ENCODE data around the gene FBXO47.

- TF ChIP-seq, protein P1, sequence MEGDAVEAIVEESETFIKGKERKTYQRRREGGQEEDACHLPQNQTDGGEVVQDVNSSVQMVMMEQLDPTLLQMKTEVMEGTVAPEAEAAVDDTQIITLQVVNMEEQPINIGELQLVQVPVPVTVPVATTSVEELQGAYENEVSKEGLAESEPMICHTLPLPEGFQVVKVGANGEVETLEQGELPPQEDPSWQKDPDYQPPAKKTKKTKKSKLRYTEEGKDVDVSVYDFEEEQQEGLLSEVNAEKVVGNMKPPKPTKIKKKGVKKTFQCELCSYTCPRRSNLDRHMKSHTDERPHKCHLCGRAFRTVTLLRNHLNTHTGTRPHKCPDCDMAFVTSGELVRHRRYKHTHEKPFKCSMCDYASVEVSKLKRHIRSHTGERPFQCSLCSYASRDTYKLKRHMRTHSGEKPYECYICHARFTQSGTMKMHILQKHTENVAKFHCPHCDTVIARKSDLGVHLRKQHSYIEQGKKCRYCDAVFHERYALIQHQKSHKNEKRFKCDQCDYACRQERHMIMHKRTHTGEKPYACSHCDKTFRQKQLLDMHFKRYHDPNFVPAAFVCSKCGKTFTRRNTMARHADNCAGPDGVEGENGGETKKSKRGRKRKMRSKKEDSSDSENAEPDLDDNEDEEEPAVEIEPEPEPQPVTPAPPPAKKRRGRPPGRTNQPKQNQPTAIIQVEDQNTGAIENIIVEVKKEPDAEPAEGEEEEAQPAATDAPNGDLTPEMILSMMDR (conservative IDR thresholded peaks at IDR 0.05) = no peak
- no peak for TF ChIP-seq ZFX (IDR thresholded peaks at IDR 0.05)
These were observed 59.1 kb downstream of the FBXO47 start for GRCh38 chr17:38907930-38908675.
